GM18873 (cell line): Measurements from ENCODE around the gene FAHD1.

ENCODE experiments used
- ATAC-seq: cut with Tn5 transposase; IDR thresholded peaks from one replicate; pipeline ENCODE4 v1.9.1; 2021; ENCODE audit warnings: mild to moderate bottlenecking, moderate library complexity, moderate number of reproducible peaks; ENCODE audit not compliant: unreplicated experiment, low FRiP score

The FAHD1 gene

GRCh38 chr16:1826691-1827573 is at the start of gene FAHD1, which contains the start of gene HAGH:
Gene FAHD1 (plus strand): TSS chr16:1827206. CDS start chr16:1827239, 33 bp downstream.
Gene HAGH (minus strand): TSS chr16:1826825. CDS start chr16:1826787, 38 bp downstream.
- ATAC-seq: peak; percentile 79

GRCh38 chr16:1777375-1778199 is 49.4 kb upstream of the FAHD1 start:
- no peak for ATAC-seq

- ATAC-seq: no peak
Observed at GRCh38 chr16:1778200-1779179, 48.5 kb upstream of the FAHD1 start.

- no peak for ATAC-seq
Observed at GRCh38 chr16:1779234-1779701, 47.7 kb upstream of the FAHD1 start.

GRCh38 chr16:1779741-1780676 is 47.0 kb upstream of the FAHD1 start:
- no peak for ATAC-seq

- ATAC-seq: no peak
Observed at GRCh38 chr16:1780677-1781072, 46.3 kb upstream of the FAHD1 start.

GRCh38 chr16:1781254-1781653 is 45.8 kb upstream of the FAHD1 start:
- no peak for ATAC-seq

- ATAC-seq: no peak
Observed at GRCh38 chr16:1781758-1782407, 45.1 kb upstream of the FAHD1 start.

GRCh38 chr16:1782408-1783264 is 44.4 kb upstream of the FAHD1 start, which contains the start of the genes NUBP2 and SPSB3:
Gene NUBP2 (plus strand): TSS chr16:1782960. CDS start chr16:1783021, 61 bp downstream.
Gene SPSB3 (minus strand): TSS chr16:1782571. CDS start chr16:1781483, 1,088 bp downstream.
- peak; percentile 86 for ATAC-seq

- no peak for ATAC-seq
Observed at GRCh38 chr16:1784977-1785845, 41.8 kb upstream of the FAHD1 start.

- ATAC-seq: no peak
Observed at GRCh38 chr16:1785846-1786170, 41.2 kb upstream of the FAHD1 start.

GRCh38 chr16:1786242-1787055 is 40.6 kb upstream of the FAHD1 start:
- ATAC-seq: no peak

GRCh38 chr16:1787056-1787321 is 40.0 kb upstream of the FAHD1 start:
- no peak for ATAC-seq

GRCh38 chr16:1787322-1788094 is 39.5 kb upstream of the FAHD1 start:
- ATAC-seq: no peak

GRCh38 chr16:1788095-1788707 is 38.8 kb upstream of the FAHD1 start:
- no peak for ATAC-seq
